Ovary (tissue), 3 donors: ENCODE data around the gene GPC1.

ENCODE experiments used
- EP300 ChIP-seq: sonication (generic); formaldehyde crosslinking; IDR thresholded peaks from one replicate; pipeline ENCODE4 v1.6.1; 2017; ENCODE audit warnings: antibody characterized with exemption
- POLR2A ChIP-seq: fragments of 450-650 bp; IDR thresholded peaks from one replicate; pipeline ENCODE4 v1.6.1; 2017; ENCODE audit warnings: antibody characterized with exemption, mild to moderate bottlenecking, moderate library complexity
- TF ChIP-seq, protein P1 (sequence below), 3 donors: fragments of 450-650 bp in 2 of 3; fragments of 200-600 bp in 1 of 3; IDR thresholded peaks; one replicate each; pipeline versions ENCODE4 v1.5.1 to v1.8.0; 2016 to 2022; ENCODE audit warnings: antibody characterized with exemption in 3 of 3, mild to moderate bottlenecking in 1 of 3
- donor health status: DM: no; HTN: no; CAD: no.

GRCh38 chr2:240448387-240449274 lies 13.2 kb downstream of the GPC1 start:
- TF ChIP-seq, protein P1, sequence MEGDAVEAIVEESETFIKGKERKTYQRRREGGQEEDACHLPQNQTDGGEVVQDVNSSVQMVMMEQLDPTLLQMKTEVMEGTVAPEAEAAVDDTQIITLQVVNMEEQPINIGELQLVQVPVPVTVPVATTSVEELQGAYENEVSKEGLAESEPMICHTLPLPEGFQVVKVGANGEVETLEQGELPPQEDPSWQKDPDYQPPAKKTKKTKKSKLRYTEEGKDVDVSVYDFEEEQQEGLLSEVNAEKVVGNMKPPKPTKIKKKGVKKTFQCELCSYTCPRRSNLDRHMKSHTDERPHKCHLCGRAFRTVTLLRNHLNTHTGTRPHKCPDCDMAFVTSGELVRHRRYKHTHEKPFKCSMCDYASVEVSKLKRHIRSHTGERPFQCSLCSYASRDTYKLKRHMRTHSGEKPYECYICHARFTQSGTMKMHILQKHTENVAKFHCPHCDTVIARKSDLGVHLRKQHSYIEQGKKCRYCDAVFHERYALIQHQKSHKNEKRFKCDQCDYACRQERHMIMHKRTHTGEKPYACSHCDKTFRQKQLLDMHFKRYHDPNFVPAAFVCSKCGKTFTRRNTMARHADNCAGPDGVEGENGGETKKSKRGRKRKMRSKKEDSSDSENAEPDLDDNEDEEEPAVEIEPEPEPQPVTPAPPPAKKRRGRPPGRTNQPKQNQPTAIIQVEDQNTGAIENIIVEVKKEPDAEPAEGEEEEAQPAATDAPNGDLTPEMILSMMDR (IDR thresholded peaks at IDR 0.05) = no peak
- TF ChIP-seq EP300 (no peak), POLR2A (no peak)
